Measurements from ENCODE around the gene OLA1. TPM values are rescaled to one million over a fixed set of nuclear protein-coding genes. Genes with fewer than 3 reads are reported as not detected.

The OLA1 gene
- total RNA-seq, 1 experiment from 2014 or later, result 109 TPM

GRCh38 chr2:174059178-174059883 is 189.0 kb downstream of the OLA1 start:
- POLR2A ChIA-PET, result no interaction called here

More at GRCh38 chr2:174059178-174059883, 189.0 kb downstream of the OLA1 start:
- DNase-seq (ENCODE audit: low spot score) (no peak), ATAC-seq (no peak)
- H3K9me3 Mint-ChIP-seq, result peaks cover 29% of the 10 kb centered on the region
- H3K27ac Mint-ChIP-seq, result no peak overlapping the region
- no peak overlapping the region for H3K4me3 Mint-ChIP-seq
- 0 out of 2 replicates have a peak, but pooled peaks cover 3% of the 10 kb centered on the region for H3K27me3 Mint-ChIP-seq (ENCODE audit: low read depth)
- peaks cover 26% of the 10 kb centered on the region for H3K4me1 Mint-ChIP-seq
- peaks cover 20% of the 10 kb centered on the region for H3K36me3 Mint-ChIP-seq
- TF ChIP-seq FOXK1 (CRISPR knock-in tag; IDR thresholded peaks at IDR 0.05) (no peak), CTCF (IDR thresholded peaks at IDR 0.05) (no peak), NFE2L1 (CRISPR knock-in tag; IDR thresholded peaks at IDR 0.05) (no peak), RELA (CRISPR knock-in tag; IDR thresholded peaks at IDR 0.05; ENCODE audit: borderline replicate concordance) (no peak), SP1 (CRISPR knock-in tag; conservative IDR thresholded peaks at IDR 0.05) (no peak), GRHL2 (CRISPR knock-in tag; IDR thresholded peaks at IDR 0.05; ENCODE audit: insufficient replicate concordance, severe bottlenecking) (no peak), ZNF423 (CRISPR knock-in tag; IDR thresholded peaks at IDR 0.05) (no peak), ESRRA (CRISPR knock-in tag; IDR thresholded peaks at IDR 0.05; ENCODE audit: borderline replicate concordance) (no peak), ETV6 (CRISPR knock-in tag; IDR thresholded peaks at IDR 0.05) (no peak), ZNF425 (CRISPR knock-in tag; conservative IDR thresholded peaks at IDR 0.05) (no peak), PRDM15 (CRISPR knock-in tag; IDR thresholded peaks at IDR 0.05) (no peak), HMGA2 (CRISPR knock-in tag; IDR thresholded peaks at IDR 0.05) (no peak), NR3C1 (CRISPR knock-in tag; conservative IDR thresholded peaks at IDR 0.05; ENCODE audit: low read depth) (no peak), ERG (CRISPR knock-in tag; IDR thresholded peaks at IDR 0.05) (no peak)
- TF ChIP-seq, protein P1, sequence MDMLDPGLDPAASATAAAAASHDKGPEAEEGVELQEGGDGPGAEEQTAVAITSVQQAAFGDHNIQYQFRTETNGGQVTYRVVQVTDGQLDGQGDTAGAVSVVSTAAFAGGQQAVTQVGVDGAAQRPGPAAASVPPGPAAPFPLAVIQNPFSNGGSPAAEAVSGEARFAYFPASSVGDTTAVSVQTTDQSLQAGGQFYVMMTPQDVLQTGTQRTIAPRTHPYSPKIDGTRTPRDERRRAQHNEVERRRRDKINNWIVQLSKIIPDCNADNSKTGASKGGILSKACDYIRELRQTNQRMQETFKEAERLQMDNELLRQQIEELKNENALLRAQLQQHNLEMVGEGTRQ (CRISPR knock-in tag; IDR thresholded peaks at IDR 0.05), result no peak
- CTCF ChIA-PET, result interaction anchor here (0.5 kb wide), 1 partner anchor 32 kb away, joined by 3 read pairs; no protein-coding TSS in a partner anchor

Measured in WTC11 (cell line).